OCI-LY1 (cell line): ENCODE data around the gene CNTN5.

Experiments
- H2AFZ ChIP-seq: fragments of 200-600 bp; sonication (generic), shearing (Covaris generic); 2 replicates; pipeline ENCODE4 v1.6.0; 2014; ENCODE audit warnings: antibody characterized with exemption, mild to moderate bottlenecking, low read length
- H3F3A ChIP-seq: fragments of 200-600 bp; sonication (generic), shearing (Covaris generic); 2 replicates; pipeline ENCODE4 v1.6.0; 2014; ENCODE audit warnings: mild to moderate bottlenecking, antibody characterized with exemption, low read length, moderate library complexity; ENCODE audit not compliant: insufficient read depth
- H3K27ac ChIP-seq: fragments of 200-600 bp; sonication (generic); 2 replicates; pipeline ENCODE4 v1.5.1; 2014; ENCODE audit warnings: low read length, mixed run types, mild to moderate bottlenecking, low read depth; ENCODE audit not compliant: poor library complexity, severe bottlenecking
- H3K27me3 ChIP-seq: fragments of 200-600 bp; sonication (generic); 2 replicates; pipeline ENCODE4 v1.6.0; 2014; ENCODE audit warnings: antibody characterized with exemption, mild to moderate bottlenecking, low read length, moderate library complexity; ENCODE audit not compliant: insufficient read depth
- H3K36me3 ChIP-seq: fragments of 200-600 bp; sonication (generic); 2 replicates; pipeline ENCODE4 v1.6.1; 2014; ENCODE audit warnings: mild to moderate bottlenecking, antibody characterized with exemption, low read length, moderate library complexity, mixed read lengths; ENCODE audit not compliant: insufficient read depth
- H3K4me1 ChIP-seq: fragments of 200-600 bp; sonication (generic); 2 replicates; pipeline ENCODE4 v1.5.1; 2014; ENCODE audit warnings: mild to moderate bottlenecking, low read length, moderate library complexity; ENCODE audit not compliant: insufficient read depth, severe bottlenecking
- H3K4me2 ChIP-seq: fragments of 200-600 bp; sonication (generic), shearing (Covaris generic); 2 replicates; pipeline ENCODE4 v1.6.1; 2014; ENCODE audit warnings: low read length
- H3K4me3 ChIP-seq: fragments of 200-600 bp; sonication (generic); 2 replicates; pipeline ENCODE4 v1.5.1; 2014; ENCODE audit warnings: low read length, low read depth, mild to moderate bottlenecking, mixed read lengths; ENCODE audit not compliant: poor library complexity, severe bottlenecking
- H3K79me2 ChIP-seq: fragments of 200-600 bp; shearing (Covaris generic); 2 replicates; pipeline ENCODE4 v1.6.1; 2016; ENCODE audit warnings: mixed run types, low read length, mixed read lengths; ENCODE audit not compliant: insufficient read depth
- H3K9ac ChIP-seq: fragments of 200-600 bp; sonication (generic), shearing (Covaris generic); 2 replicates; pipeline ENCODE4 v1.6.1; 2014; ENCODE audit warnings: mild to moderate bottlenecking, low read length, mixed read lengths
- H3K9me2 ChIP-seq: fragments of 200-600 bp; sonication (generic), shearing (Covaris generic); 2 replicates; pipeline ENCODE4 v1.6.1; 2014; ENCODE audit warnings: low read depth, mild to moderate bottlenecking, low read length, mixed read lengths
- H3K9me3 ChIP-seq: fragments of 200-600 bp; shearing (Covaris generic); 2 replicates; pipeline ENCODE4 v1.6.1; 2014; ENCODE audit warnings: low read length, mixed read lengths
- H4K20me1 ChIP-seq: fragments of 200-600 bp; sonication (generic), shearing (Covaris generic); 2 replicates; pipeline ENCODE4 v1.6.0; 2016; ENCODE audit warnings: mild to moderate bottlenecking, low read length; ENCODE audit not compliant: insufficient read depth
- CTCF ChIP-seq: fragments of 200-600 bp; sonication (generic), shearing (Covaris generic); IDR thresholded peaks from 2 replicates; pipeline ENCODE4 v1.5.1; 2017; ENCODE audit warnings: mild to moderate bottlenecking, antibody characterized with exemption, low read length, moderate library complexity, mixed read lengths
- EZH2 ChIP-seq: fragments of 200-600 bp; sonication (generic), shearing (Covaris generic); IDR thresholded peaks from 2 replicates; pipeline ENCODE4 v1.8.0; 2017; ENCODE audit warnings: borderline replicate concordance, mixed run types, mild to moderate bottlenecking, antibody characterized with exemption, low read length, moderate library complexity, mixed read lengths

Gene CNTN5

DNA sequence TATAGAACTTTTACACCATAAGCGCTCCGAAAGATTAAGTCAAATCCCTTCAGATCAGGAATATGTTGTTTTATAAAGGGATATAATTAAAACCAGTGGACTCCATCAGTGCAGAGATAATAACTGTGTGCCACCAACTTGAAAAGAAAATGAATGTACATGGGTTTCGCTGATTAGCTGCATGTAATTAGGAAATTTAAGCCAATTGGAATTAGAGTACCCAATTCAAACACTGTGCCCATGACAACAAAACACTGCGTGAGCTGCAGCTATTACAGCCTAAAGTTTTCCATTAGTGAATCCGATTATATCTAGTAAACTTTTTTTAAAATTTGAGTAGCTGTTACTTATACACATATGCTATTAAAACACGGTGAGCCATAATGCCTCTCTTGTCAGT, 1274.0 kb downstream of the CNTN5 start:
- no peak overlapping the region for H3K4me2 ChIP-seq
- no peaks in the 10 kb centered on the region for H4K20me1 ChIP-seq
- TF ChIP-seq CTCF: no peak
- no peak for TF ChIP-seq EZH2
- H3K4me1 ChIP-seq: no peaks in the 10 kb centered on the region
- no peak overlapping the region for H3K9ac ChIP-seq
- H3F3A ChIP-seq: no peaks in the 10 kb centered on the region
- no peaks in the 10 kb centered on the region for H3K9me2 ChIP-seq
- H3K4me3 ChIP-seq: no peak overlapping the region
- H3K27me3 ChIP-seq: no peaks in the 10 kb centered on the region
- no peaks in the 10 kb centered on the region for H3K9me3 ChIP-seq
- no peaks in the 10 kb centered on the region for H3K79me2 ChIP-seq
- H3K36me3 ChIP-seq: no peaks in the 10 kb centered on the region
- no peak overlapping the region for H2AFZ ChIP-seq
- no peak overlapping the region for H3K27ac ChIP-seq

GRCh38 chr11:100296051-100296679, 1275.4 kb downstream of the CNTN5 start:
- no peaks in the 10 kb centered on the region for H3K79me2 ChIP-seq
- H2AFZ ChIP-seq: no peak overlapping the region
- no peaks in the 10 kb centered on the region for H4K20me1 ChIP-seq
- no peak overlapping the region for H3K4me3 ChIP-seq
- no peak overlapping the region for H3K27ac ChIP-seq
- no peaks in the 10 kb centered on the region for H3K4me1 ChIP-seq
- no peak overlapping the region for H3K4me2 ChIP-seq
- H3K9me3 ChIP-seq: no peaks in the 10 kb centered on the region
- no peak overlapping the region for H3K9ac ChIP-seq
- H3K36me3 ChIP-seq: no peaks in the 10 kb centered on the region
- no peaks in the 10 kb centered on the region for H3F3A ChIP-seq
- H3K9me2 ChIP-seq: no peaks in the 10 kb centered on the region
- H3K27me3 ChIP-seq: no peaks in the 10 kb centered on the region
- TF ChIP-seq EZH2: no peak
- TF ChIP-seq CTCF: no peak

GRCh38 chr11:100297516-100297915, 1276.8 kb downstream of the CNTN5 start:
- no peaks in the 10 kb centered on the region for H3K4me1 ChIP-seq

More at GRCh38 chr11:100297516-100297915, 1276.8 kb downstream of the CNTN5 start:
- no peaks in the 10 kb centered on the region for H3K36me3 ChIP-seq
- H4K20me1 ChIP-seq: no peaks in the 10 kb centered on the region
- no peaks in the 10 kb centered on the region for H3F3A ChIP-seq
- H3K9me3 ChIP-seq: no peaks in the 10 kb centered on the region
- no peak overlapping the region for H3K4me3 ChIP-seq
- H3K27me3 ChIP-seq: no peaks in the 10 kb centered on the region
- H3K79me2 ChIP-seq: no peaks in the 10 kb centered on the region
- no peak overlapping the region for H3K9ac ChIP-seq
- no peaks in the 10 kb centered on the region for H3K9me2 ChIP-seq
- H2AFZ ChIP-seq: no peak overlapping the region
- H3K27ac ChIP-seq: no peak overlapping the region
- H3K4me2 ChIP-seq: no peak overlapping the region
- no peak for TF ChIP-seq CTCF
- TF ChIP-seq EZH2: no peak
